Activated CD4-positive, alpha-beta T cell treated with anti-CD3 and anti-CD28 coated beads, Interleukin-2, amount 10 ng/mL, durations not matched to agents 24 days and 14 days (primary cell): ENCODE data around the gene ZFHX3. TPM values are rescaled to one million over a fixed set of nuclear protein-coding genes. Genes with fewer than 3 reads are reported as not detected.

Source experiments
- DNase-seq: peaks from one replicate; pipeline ENCODE4 v3.0.0; 2022
- H3K27ac Mint-ChIP-seq: one replicate; pipeline ENCODE4 v1.8.0; 2022; ENCODE audit warnings: mild to moderate bottlenecking, mixed read lengths
- H3K27me3 Mint-ChIP-seq: one replicate; pipeline ENCODE4 v1.8.0; 2022; ENCODE audit warnings: mixed read lengths
- H3K36me3 Mint-ChIP-seq: one replicate; pipeline ENCODE4 v1.8.0; 2022; ENCODE audit warnings: low read depth, mild to moderate bottlenecking, mixed read lengths
- H3K4me1 Mint-ChIP-seq: one replicate; pipeline ENCODE4 v1.8.0; 2021; ENCODE audit warnings: mixed read lengths
- H3K4me3 Mint-ChIP-seq: one replicate; pipeline ENCODE4 v1.8.0; 2022; ENCODE audit warnings: mild to moderate bottlenecking, moderate library complexity, mixed read lengths
- H3K9me3 Mint-ChIP-seq: one replicate; pipeline ENCODE4 v1.8.0; 2021; ENCODE audit warnings: mixed read lengths
- intact Hi-C: fragments of 100-400 bp; cut with micrococcal nuclease; formaldehyde crosslinking; loops from one replicate; pipeline ENCODE4 v1.15.1; 2023
- total RNA-seq: library from RNA; stranded (reverse); gene quantifications from 2 replicates; pipeline ENCODE4 v1.2.3, GENCODE V29; 2022

Gene ZFHX3
- total RNA-seq, 1 donor from 2014 or later: 0.49 TPM

DNA sequence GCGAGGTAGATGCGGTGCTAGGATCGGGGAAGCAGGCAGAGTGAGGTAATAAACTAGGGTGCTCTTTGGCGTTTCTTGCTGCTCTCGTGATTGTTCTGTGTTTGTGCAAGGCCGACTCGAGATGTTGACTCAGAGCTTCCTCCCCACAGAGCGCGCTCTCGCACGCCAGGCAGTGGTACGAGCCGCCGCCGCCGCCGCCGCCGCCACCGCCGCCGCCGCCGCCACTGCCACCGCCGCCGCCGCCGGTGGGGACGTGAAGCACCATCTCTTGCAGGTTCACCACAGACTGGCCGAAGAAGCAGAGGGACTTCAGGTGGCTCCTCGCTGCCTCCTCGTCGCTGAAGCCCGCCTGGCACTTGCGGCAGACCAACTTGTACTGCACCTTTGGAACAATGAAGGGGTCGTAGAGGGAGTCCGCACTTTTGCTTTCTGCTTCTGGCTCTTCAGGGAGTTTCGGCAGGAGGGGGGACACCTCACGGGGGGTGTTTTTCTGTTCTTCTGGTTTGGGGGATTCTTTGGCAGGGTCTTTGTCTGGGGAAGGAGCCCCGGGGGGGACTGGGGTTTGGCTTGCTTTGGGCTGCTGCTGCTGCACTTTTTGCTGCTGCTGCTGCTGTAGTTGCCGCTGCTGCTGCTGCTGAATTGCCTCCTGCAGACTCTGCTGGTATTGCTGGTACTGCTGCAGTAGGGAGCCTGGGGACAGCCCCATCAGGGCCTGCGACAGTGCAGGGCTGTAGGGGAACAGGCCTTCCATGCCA, 260.2 kb downstream of the ZFHX3 start:
- no peaks in the 10 kb centered on the region for H3K36me3 Mint-ChIP-seq
- peaks cover 36% of the 10 kb centered on the region for H3K27me3 Mint-ChIP-seq
- peak overlapping the region; percentile 65 for H3K27ac Mint-ChIP-seq
- DNase-seq: peak; percentile 90
- H3K4me1 Mint-ChIP-seq: peaks cover 18% of the 10 kb centered on the region
- peak overlapping the region; percentile 80 for H3K4me3 Mint-ChIP-seq
- H3K9me3 Mint-ChIP-seq: no peaks in the 10 kb centered on the region
- intact Hi-C loops: loop anchor here (5.0 kb wide), 2 partner anchors 125 to 310 kb away; no protein-coding TSS in a partner anchor

DNA sequence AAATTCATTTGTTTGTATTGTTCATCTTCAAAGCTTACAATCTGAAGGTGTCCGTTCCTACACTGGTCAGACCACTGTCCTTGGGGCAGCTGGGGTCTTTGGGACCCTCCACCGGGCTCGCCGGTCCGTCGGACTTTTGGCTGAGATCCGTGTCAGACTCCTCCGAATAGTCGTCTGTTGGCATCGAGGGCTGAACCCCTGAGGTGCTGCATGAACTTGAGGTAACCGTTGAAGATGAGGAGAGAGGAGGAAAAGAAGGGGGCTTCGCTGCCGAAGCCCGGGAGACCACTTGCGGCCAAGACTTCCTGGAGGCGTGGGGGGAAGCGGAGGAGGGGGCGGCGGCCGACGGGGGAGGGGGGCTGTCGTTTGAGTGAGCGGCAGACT, 260.8 kb downstream of the ZFHX3 start:
- intact Hi-C loops: loop anchor here (5.0 kb wide), 2 partner anchors 125 to 310 kb away; no protein-coding TSS in a partner anchor
- H3K27me3 Mint-ChIP-seq: peaks cover 36% of the 10 kb centered on the region
- H3K27ac Mint-ChIP-seq: peak overlapping the region; percentile 15
- peak overlapping the region; percentile 80 for H3K4me3 Mint-ChIP-seq
- DNase-seq: no peak
- no peaks in the 10 kb centered on the region for H3K36me3 Mint-ChIP-seq
- H3K9me3 Mint-ChIP-seq: no peaks in the 10 kb centered on the region
- peaks cover 18% of the 10 kb centered on the region for H3K4me1 Mint-ChIP-seq

DNA sequence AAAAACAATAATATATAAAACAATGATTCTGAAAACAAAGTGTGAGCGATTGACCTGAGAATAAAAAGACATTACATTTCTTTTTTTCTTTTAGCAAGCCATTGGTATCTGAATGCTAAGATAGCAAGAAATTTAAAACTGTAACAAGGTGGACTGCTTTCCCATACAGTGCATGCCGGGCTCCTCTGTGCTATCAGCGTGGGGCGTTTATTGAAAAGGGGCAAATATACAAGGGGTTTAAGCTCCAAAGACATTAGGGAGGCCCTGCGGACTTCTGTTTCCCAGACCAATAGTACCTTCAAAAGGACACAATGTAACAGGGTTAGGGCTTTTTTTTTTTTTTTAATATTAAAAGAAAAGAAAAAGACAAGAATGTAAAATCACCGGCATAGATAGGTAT, 261.3 kb downstream of the ZFHX3 start:
- no peak for DNase-seq
- Mint-ChIP-seq H3K27me3 (peaks cover 36% of the 10 kb centered on the region), H3K27ac (no peak overlapping the region), H3K9me3 (no peaks in the 10 kb centered on the region), H3K4me3 (peak overlapping the region; percentile 58), H3K4me1 (peaks cover 18% of the 10 kb centered on the region), H3K36me3 (no peaks in the 10 kb centered on the region)
- intact Hi-C loops: loop anchor here (5.0 kb wide), 2 partner anchors 124 to 309 kb away; no protein-coding TSS in a partner anchor

DNA sequence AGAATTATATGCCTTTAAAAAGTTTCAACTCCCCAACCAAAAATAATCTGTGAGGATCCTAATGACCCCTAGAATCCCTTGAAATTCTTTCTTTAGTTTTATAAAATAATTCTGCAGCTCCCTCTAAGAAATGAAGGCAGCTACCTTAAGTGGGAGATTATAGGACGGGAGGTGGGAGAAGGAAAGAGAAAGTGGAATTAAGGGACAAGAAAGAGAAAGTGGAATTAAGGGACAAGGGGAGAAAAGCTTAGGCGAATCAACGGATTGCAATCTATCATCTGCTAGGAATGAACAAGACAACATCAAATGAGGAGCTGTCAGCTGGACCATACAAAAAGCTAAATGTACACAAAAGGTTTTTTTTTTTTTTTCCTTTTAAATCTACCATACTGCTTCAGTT, 262.0 kb downstream of the ZFHX3 start:
- H3K27me3 Mint-ChIP-seq: peaks cover 36% of the 10 kb centered on the region
- peak overlapping the region; percentile 7 for H3K4me3 Mint-ChIP-seq
- DNase-seq: no peak
- H3K9me3 Mint-ChIP-seq: no peaks in the 10 kb centered on the region
- no peaks in the 10 kb centered on the region for H3K36me3 Mint-ChIP-seq
- no peak overlapping the region for H3K27ac Mint-ChIP-seq
- intact Hi-C loops: loop anchor here (5.0 kb wide), 2 partner anchors 124 to 309 kb away; no protein-coding TSS in a partner anchor
- H3K4me1 Mint-ChIP-seq: peaks cover 18% of the 10 kb centered on the region

DNA sequence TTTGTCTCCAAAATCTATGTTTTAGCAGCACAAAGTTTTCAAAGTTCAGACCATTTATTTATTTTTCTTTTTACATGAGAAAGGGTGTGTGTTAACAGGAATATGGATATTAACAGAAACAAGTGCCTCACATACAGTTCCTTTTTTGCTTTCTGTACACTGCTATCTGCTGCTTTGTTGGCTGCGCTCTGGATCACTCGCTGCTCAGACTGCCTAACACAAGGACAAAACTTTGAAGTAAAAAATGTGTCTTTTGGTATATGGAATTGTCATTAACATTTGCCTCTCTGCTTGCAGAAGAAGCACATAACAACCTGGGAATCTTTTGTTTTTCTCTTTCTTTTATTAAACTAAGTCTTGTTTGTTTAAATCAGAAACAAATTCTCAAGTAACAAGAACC, 262.8 kb downstream of the ZFHX3 start:
- H3K27ac Mint-ChIP-seq: no peak overlapping the region
- peaks cover 18% of the 10 kb centered on the region for H3K4me1 Mint-ChIP-seq
- no peaks in the 10 kb centered on the region for H3K36me3 Mint-ChIP-seq
- DNase-seq: no peak
- no peak overlapping the region for H3K4me3 Mint-ChIP-seq
- intact Hi-C loops: loop anchor here (5.0 kb wide), 2 partner anchors 123 to 308 kb away; no protein-coding TSS in a partner anchor
- H3K27me3 Mint-ChIP-seq: peaks cover 37% of the 10 kb centered on the region
- H3K9me3 Mint-ChIP-seq: no peaks in the 10 kb centered on the region

DNA sequence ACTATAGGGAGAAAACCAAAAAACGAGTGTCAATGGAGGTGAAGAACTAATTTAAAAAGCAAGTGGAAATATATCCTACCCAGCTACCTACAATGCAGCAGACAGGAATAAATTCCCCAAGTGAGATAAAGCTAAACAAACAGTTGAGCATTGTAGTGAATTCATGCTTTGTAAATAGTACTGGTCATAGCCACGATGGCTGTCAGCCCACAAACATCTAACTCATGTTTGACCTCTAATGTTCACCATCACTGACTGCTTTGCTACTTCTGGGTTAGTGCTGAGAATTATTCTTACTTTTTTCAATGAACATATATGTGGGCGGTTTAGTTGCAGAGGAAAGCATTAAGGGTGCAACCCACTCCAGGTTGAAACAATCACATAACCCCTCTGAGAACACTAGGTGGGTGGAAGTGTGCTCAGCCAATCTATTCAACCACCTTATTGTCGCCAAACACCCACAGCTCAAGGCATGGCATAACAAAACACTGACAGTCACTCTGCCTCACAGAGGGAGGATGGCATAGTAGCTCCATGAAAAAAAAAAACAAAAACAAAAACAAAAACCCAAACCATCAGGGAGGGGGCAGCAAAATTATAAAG, 264.1 kb downstream of the ZFHX3 start:
- Mint-ChIP-seq H3K27me3 (peaks cover 31% of the 10 kb centered on the region), H3K9me3 (no peaks in the 10 kb centered on the region), H3K27ac (no peak overlapping the region), H3K4me1 (peaks cover 18% of the 10 kb centered on the region), H3K36me3 (no peaks in the 10 kb centered on the region), H3K4me3 (no peak overlapping the region)
- intact Hi-C loops: no loop called here
- DNase-seq: no peak

DNA sequence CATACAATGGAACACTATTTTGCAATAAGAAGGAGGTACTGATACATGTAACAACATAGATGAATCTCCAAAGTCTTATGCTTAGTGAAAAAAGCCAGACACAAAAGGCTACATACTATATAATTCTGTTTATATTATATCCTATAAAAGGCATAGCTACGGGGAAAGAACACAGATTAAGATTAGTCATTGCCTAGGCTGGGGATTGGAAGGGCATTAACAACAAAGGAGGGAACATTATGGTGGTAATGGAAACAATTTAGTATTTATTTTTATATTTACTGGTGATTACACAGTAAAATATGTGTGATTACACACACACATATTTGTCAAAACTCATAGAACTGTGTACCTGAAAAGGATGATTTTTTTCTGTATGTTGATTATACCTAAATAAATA, 278.1 kb downstream of the ZFHX3 start:
- no peak for DNase-seq
- intact Hi-C loops: no loop called here
- Mint-ChIP-seq H3K9me3 (no peaks in the 10 kb centered on the region), H3K27ac (no peak overlapping the region), H3K4me1 (peaks cover 4% of the 10 kb centered on the region), H3K27me3 (no peaks in the 10 kb centered on the region), H3K36me3 (no peaks in the 10 kb centered on the region), H3K4me3 (no peak overlapping the region)

DNA sequence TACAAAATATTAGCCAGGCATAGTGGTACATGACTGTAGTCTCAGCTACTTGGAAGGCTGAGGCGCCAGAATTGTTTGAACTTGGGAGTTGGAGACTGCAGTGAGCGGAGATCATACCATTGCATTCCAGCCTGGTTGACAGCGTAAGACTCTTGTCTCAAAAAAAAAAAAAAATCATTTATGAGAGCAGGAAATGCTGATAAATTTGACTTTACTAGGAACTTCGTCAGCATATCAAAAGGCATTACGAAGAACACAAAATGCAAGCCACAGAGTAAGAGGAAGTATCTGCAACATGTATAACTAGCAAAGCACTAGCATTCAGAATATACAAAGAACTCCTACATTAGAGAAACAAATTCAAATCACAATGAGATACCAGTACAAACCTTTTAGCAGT, 279.3 kb downstream of the ZFHX3 start:
- no peaks in the 10 kb centered on the region for H3K9me3 Mint-ChIP-seq
- no peaks in the 10 kb centered on the region for H3K27me3 Mint-ChIP-seq
- intact Hi-C loops: no loop called here
- H3K4me3 Mint-ChIP-seq: no peak overlapping the region
- H3K4me1 Mint-ChIP-seq: peaks cover 4% of the 10 kb centered on the region
- DNase-seq: no peak
- no peak overlapping the region for H3K27ac Mint-ChIP-seq
- H3K36me3 Mint-ChIP-seq: no peaks in the 10 kb centered on the region

DNA sequence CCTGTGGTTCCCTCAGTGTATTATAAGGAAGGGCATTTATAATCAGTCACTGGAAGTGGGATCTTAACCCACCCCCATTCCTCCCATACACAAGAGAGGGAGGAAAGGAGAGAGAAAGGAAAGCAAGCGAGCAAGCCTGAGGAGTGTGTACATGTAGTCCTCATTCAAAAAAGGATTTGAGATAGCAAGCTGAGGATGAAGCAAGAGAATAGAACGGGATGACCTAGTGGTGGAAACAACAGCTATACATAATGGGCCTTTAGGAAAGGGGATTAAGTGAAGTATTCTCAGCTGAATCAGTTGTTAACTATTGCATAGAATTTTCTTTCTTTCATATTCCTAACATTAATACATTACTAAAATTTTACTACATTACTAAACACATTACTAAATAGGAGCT, 281.4 kb downstream of the ZFHX3 start:
- no peaks in the 10 kb centered on the region for H3K9me3 Mint-ChIP-seq
- H3K4me1 Mint-ChIP-seq: peaks cover 4% of the 10 kb centered on the region
- H3K27ac Mint-ChIP-seq: no peak overlapping the region
- H3K36me3 Mint-ChIP-seq: no peaks in the 10 kb centered on the region
- no peak overlapping the region for H3K4me3 Mint-ChIP-seq
- H3K27me3 Mint-ChIP-seq: no peaks in the 10 kb centered on the region
- intact Hi-C loops: no loop called here
- no peak for DNase-seq

DNA sequence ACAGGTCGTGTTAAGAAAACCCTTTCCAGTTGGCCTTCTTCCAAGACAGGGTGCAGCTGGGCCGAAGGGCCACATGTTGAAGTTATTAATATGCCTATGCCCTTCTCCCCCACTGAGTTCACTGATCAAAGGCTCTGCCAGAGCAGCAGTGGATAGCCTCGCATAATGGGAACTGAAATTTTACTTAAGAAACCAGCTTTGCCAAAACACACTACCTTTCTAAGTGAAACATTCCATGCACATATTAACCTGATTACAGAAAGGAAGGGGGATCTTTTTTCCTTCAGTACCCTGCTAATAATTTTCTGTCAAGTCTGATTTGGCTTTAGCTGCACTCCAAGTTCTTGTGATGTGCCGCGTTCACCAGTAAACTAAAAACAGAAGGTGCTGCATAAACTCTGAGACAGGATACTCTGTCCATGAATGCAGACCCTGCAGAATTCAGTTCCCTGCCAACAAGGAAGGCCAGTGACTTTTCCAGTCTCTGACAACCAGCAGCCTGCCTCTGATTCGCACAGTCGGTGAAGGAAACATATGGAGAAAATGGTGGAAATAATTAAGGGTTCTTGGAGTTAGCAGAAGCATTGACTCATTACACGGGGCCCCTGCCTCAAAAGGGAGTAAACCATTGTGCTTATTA, 283.8 kb downstream of the ZFHX3 start:
- no peak for DNase-seq
- no peak overlapping the region for H3K4me3 Mint-ChIP-seq
- peaks cover 4% of the 10 kb centered on the region for H3K4me1 Mint-ChIP-seq
- intact Hi-C loops: no loop called here
- no peak overlapping the region for H3K27ac Mint-ChIP-seq
- H3K27me3 Mint-ChIP-seq: no peaks in the 10 kb centered on the region
- no peaks in the 10 kb centered on the region for H3K9me3 Mint-ChIP-seq
- no peaks in the 10 kb centered on the region for H3K36me3 Mint-ChIP-seq

DNA sequence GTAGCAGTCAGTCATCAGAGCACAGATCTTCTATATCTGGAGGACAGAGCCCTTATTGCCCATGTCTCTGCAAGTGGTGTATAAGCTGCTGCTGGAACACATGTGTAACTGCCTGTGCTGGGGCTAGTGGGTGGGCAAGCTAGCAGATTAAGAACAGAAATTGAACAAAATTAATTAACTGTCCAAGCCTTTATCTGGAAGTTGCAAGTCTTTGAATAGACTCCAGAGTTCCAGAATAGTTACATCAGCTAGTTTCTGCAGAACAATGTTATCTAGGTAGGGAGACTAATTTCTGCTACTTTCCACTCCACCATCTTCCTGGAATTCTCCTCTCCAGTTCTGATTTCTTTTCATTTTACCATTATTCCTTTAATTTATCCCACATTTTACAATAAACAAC, 287.3 kb downstream of the ZFHX3 start:
- H3K36me3 Mint-ChIP-seq: no peaks in the 10 kb centered on the region
- no peaks in the 10 kb centered on the region for H3K4me1 Mint-ChIP-seq
- H3K9me3 Mint-ChIP-seq: peaks cover 4% of the 10 kb centered on the region
- no peak for DNase-seq
- intact Hi-C loops: no loop called here
- H3K27ac Mint-ChIP-seq: no peak overlapping the region
- no peak overlapping the region for H3K4me3 Mint-ChIP-seq
- no peaks in the 10 kb centered on the region for H3K27me3 Mint-ChIP-seq

DNA sequence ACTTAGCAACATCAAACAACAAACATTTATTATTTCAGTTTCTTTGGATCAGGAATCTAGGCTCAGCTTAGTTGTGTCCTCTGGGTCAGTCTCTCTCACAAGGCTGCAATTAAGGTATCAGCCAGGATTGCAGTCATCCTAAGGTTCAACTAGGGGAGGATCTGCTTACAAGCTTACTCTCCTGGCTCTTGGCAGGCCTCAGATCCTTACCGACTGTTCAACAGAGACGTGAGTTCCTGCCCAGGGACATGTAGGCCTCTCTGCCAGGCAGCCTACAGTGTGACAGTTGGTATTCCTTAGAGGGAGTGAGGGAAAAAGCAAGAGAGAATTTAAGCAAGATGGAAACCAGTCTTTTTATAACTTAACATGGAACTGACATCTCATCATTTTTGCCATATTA, 294.0 kb downstream of the ZFHX3 start:
- Mint-ChIP-seq H3K4me3 (no peak overlapping the region), H3K27ac (no peak overlapping the region), H3K9me3 (peaks cover 4% of the 10 kb centered on the region), H3K4me1 (no peaks in the 10 kb centered on the region), H3K36me3 (no peaks in the 10 kb centered on the region), H3K27me3 (no peaks in the 10 kb centered on the region)
- intact Hi-C loops: no loop called here
- no peak for DNase-seq

DNA sequence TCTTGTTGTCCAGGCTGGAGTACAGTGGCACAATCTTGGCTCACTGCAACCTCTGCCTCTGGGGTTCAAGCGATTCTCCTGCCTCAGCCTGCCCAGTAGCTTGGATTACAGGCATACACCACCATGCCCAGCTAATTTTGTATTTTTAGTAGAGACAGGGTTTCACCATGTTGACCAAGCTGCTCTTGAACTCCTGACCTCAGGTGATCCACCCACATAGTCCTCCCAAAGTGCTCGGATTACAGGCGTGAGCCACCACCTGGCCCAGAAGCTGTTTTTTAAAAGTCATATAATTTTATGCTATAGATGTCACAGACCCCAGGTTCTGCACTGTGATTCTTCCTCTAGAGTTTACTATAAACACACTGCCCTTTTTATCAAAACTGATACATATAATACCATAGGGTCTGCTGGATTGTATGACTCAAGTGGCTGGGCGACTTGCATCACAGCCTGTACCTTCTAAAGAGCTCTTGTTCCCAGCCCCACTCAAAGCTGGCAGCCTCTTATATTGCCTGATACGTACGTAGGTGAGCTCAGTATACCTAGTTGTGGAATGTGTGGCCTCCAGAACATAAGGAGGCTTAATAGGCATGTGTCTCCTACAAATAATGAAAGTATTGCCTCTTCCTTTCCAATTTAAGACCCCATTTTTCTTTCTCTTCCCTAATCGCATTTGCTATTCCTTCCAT, 295.8 kb downstream of the ZFHX3 start:
- no peak overlapping the region for H3K4me3 Mint-ChIP-seq
- no peak for DNase-seq
- H3K27ac Mint-ChIP-seq: no peak overlapping the region
- H3K27me3 Mint-ChIP-seq: no peaks in the 10 kb centered on the region
- H3K36me3 Mint-ChIP-seq: no peaks in the 10 kb centered on the region
- intact Hi-C loops: no loop called here
- peaks cover 4% of the 10 kb centered on the region for H3K9me3 Mint-ChIP-seq
- no peaks in the 10 kb centered on the region for H3K4me1 Mint-ChIP-seq

DNA sequence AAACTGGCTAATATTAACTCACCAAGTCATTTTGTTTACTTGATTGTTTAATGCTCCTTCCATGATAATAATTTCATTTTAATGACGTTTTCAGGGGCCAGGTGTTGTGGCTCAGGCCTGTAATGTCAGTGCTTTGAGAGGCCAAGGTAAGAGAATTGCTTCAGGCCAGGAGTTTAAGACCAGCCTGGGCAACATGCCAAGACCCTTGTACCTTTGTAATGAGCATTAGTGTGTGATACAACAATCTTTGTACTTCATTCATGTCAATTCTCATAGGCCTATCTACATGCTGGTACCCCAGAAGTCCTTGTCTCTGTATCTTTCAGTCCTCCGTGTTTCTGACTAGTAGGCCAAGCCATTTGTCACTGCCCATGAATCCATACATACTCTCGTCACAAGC, 296.9 kb downstream of the ZFHX3 start:
- H3K27ac Mint-ChIP-seq: no peak overlapping the region
- H3K4me3 Mint-ChIP-seq: no peak overlapping the region
- intact Hi-C loops: no loop called here
- H3K36me3 Mint-ChIP-seq: no peaks in the 10 kb centered on the region
- no peaks in the 10 kb centered on the region for H3K27me3 Mint-ChIP-seq
- DNase-seq: no peak
- H3K4me1 Mint-ChIP-seq: no peaks in the 10 kb centered on the region
- no peaks in the 10 kb centered on the region for H3K9me3 Mint-ChIP-seq
